Endothelial cell of umbilical vein (primary cell): ENCODE results near the gene GDF11. TPM values are rescaled to one million over a fixed set of nuclear protein-coding genes. Genes with fewer than 3 reads are reported as not detected.

ENCODE experiments used
- BruUV-seq: library from RNA; stranded (reverse); fragments of 400-500 nt; replicated peaks from 2 replicates; lab custom pipeline; 2021; lab: Mats Ljungman, UMichigan
- CTCF ChIA-PET: fragments of 300-600, 350-600 bp; sonication (Branson Sonifier 250); formaldehyde crosslinking; loops from one replicate; lab custom pipeline; 2021; ENCODE audit warnings: antibody characterized with exemption, inconsistent platforms; lab: Charles Lee
- POLR2A ChIA-PET: fragments of 300-600, 350-600 bp; sonication (Branson Sonifier 250); formaldehyde crosslinking; loops from one replicate; lab custom pipeline; 2021; ENCODE audit warnings: antibody characterized with exemption, inconsistent platforms; lab: Charles Lee
- DNase-seq: peaks from one replicate; pipeline ENCODE4 v3.0.0-alpha.2; 2011; ENCODE audit warnings: low read depth, low spot score
- FAIRE-seq: peaks from 2 replicates; lab custom pipeline; 2011; peaks lifted over from hg19 to GRCh38; lab: Jason Lieb, UNC
- H2AFZ ChIP-seq: 2 replicates; pipeline ENCODE4 v1.6.0; 2012; ENCODE audit warnings: low read depth, low read length, control low read depth, inconsistent platforms
- H3K27ac ChIP-seq: 2 replicates; pipeline ENCODE4 v1.5.1; 2011; ENCODE audit warnings: low read depth, mild to moderate bottlenecking, control low read depth, low read length, moderate library complexity; ENCODE audit not compliant: insufficient read depth
- H3K27me3 ChIP-seq, 2 experiments: 2 replicates each; pipeline versions ENCODE4 v1.6.0 to v1.6.1; 2011; ENCODE audit warnings: low read length in 2 of 2, mixed read lengths in 1 of 2; ENCODE audit not compliant: control insufficient read depth in 2 of 2, insufficient read depth in 2 of 2
- H3K36me3 ChIP-seq, 2 experiments: 2 replicates in 1 of 2; 3 replicates in 1 of 2; pipeline ENCODE4 v1.5.1; 2011; ENCODE audit warnings: low read length in 2 of 2, mild to moderate bottlenecking in 1 of 2, moderate library complexity in 1 of 2; ENCODE audit not compliant: control insufficient read depth in 2 of 2, insufficient read depth in 2 of 2; ENCODE audit errors: extremely low read depth in 1 of 2
- H3K4me1 ChIP-seq: 3 replicates; pipeline ENCODE4 v1.5.1; 2011; ENCODE audit warnings: mild to moderate bottlenecking, low read length; ENCODE audit not compliant: control insufficient read depth, insufficient read depth; ENCODE audit errors: extremely low read depth
- H3K4me2 ChIP-seq: 2 replicates; pipeline ENCODE4 v1.6.1; 2011; ENCODE audit warnings: low read length, control low read depth, mixed read lengths; ENCODE audit not compliant: insufficient read depth
- H3K4me3 ChIP-seq, 3 experiments: fragments of 200-600 bp in 1 of 3; sonication (generic), shearing (Covaris generic) in 1 of 3; replicated peaks in 1 of 3; 2 replicates each; pipeline ENCODE4 v1.5.1; 2011 to 2016; ENCODE audit warnings: control low read depth in 3 of 3, low read length in 3 of 3, mild to moderate bottlenecking in 2 of 3, inconsistent platforms in 1 of 3, low read depth in 1 of 3, moderate library complexity in 1 of 3; ENCODE audit not compliant: insufficient read depth in 1 of 3
- H3K79me2 ChIP-seq: 2 replicates; pipeline ENCODE4 v1.6.0; 2012; ENCODE audit warnings: low read length, inconsistent platforms; ENCODE audit not compliant: control insufficient read depth, insufficient read depth
- H3K9ac ChIP-seq: replicated peaks from 2 replicates; pipeline ENCODE3; 2011; ENCODE audit warnings: low read length, control low read depth; ENCODE audit not compliant: insufficient read depth; ENCODE audit errors: extremely low read depth
- H3K9me1 ChIP-seq: replicated peaks from 3 replicates; pipeline ENCODE4 v1.6.0; 2011; ENCODE audit warnings: mild to moderate bottlenecking, low read length; ENCODE audit not compliant: control insufficient read depth, insufficient read depth; ENCODE audit errors: extremely low read depth
- H3K9me3 ChIP-seq: replicated peaks from 2 replicates; pipeline ENCODE4 v1.5.1; 2012; ENCODE audit warnings: low read length, inconsistent platforms; ENCODE audit not compliant: control insufficient read depth, insufficient read depth
- H4K20me1 ChIP-seq: replicated peaks from 2 replicates; pipeline ENCODE3; 2011; ENCODE audit warnings: mild to moderate bottlenecking, low read length; ENCODE audit not compliant: control insufficient read depth, insufficient read depth; ENCODE audit errors: extremely low read depth
- EZH2 ChIP-seq: IDR thresholded peaks from 2 replicates; pipeline ENCODE4 v1.6.1; 2012; ENCODE audit warnings: borderline replicate concordance, low read depth, mild to moderate bottlenecking, moderate library complexity, low read length, inconsistent platforms; ENCODE audit not compliant: severe bottlenecking
- GATA2 ChIP-seq: IDR thresholded peaks from 2 replicates; pipeline ENCODE4 v1.7.0; 2011; ENCODE audit warnings: low read depth, mild to moderate bottlenecking, moderate library complexity, mixed read lengths, low read length; ENCODE audit not compliant: insufficient read length, insufficient read depth
- JUN ChIP-seq: IDR thresholded peaks from 2 replicates; pipeline ENCODE4 v1.6.1; 2011; ENCODE audit warnings: borderline replicate concordance, low read depth; ENCODE audit not compliant: insufficient read length, insufficient read depth
- MYC ChIP-seq: IDR thresholded peaks from one replicate; pipeline ENCODE4 v1.6.1; 2011; ENCODE audit warnings: mild to moderate bottlenecking, low read depth, low read length
- POLR2A ChIP-seq: IDR thresholded peaks from 2 replicates; pipeline ENCODE4 v1.6.1; 2012; ENCODE audit warnings: low read depth, mild to moderate bottlenecking, control low read depth, low read length
- POLR2AphosphoS5 ChIP-seq: IDR thresholded peaks from 2 replicates; pipeline ENCODE4 v1.6.1; 2012; ENCODE audit warnings: low read depth, mild to moderate bottlenecking, control low read depth, low read length, moderate library complexity; ENCODE audit not compliant: insufficient read depth
- dilution Hi-C: fragments of 300-500 bp; cut with MboI; formaldehyde crosslinking; loops from one replicate; pipeline ENCODE4 v1.15.0; 2019; ENCODE audit warnings: low sequenced_read_pairs; ENCODE audit not compliant: extremely low pct_ligation_motif_present
- intact Hi-C: fragments of 100-400 bp; cut with micrococcal nuclease; formaldehyde crosslinking; loops from one replicate; pipeline ENCODE4 v1.10.0; 2022
- polyA plus RNA-seq, 4 experiments: library from polyadenylated mRNA; depleted of rRNA in 3 of 4; stranded (reverse) in 3 of 4; unstranded in 1 of 4; fragments of >200 nt; gene quantifications; 2 replicates each; pipeline versions ENCODE4 v1.2.1 to v1.2.3, GENCODE V29; 2011 to 2012; ENCODE audit warnings: missing spikeins in 1 of 4
- total RNA-seq: library from RNA; stranded (reverse); gene quantifications from 2 replicates; pipeline ENCODE4 v1.2.3, GENCODE V29; 2021
- TF ChIP-seq, protein P1 (sequence below): IDR thresholded peaks from 2 replicates; pipeline ENCODE4 v1.6.1; 2011; ENCODE audit not compliant: insufficient read depth, insufficient read length
- TF ChIP-seq, protein P2 (sequence below), 2 donors: IDR thresholded peaks; 1 replicate in 1 of 2; 2 replicates in 1 of 2; pipeline ENCODE4 v1.5.1; 2011; ENCODE audit warnings: low read length in 2 of 2, mild to moderate bottlenecking in 2 of 2, moderate library complexity in 2 of 2, control low read depth in 1 of 2, inconsistent platforms in 1 of 2, low read depth in 1 of 2; ENCODE audit not compliant: insufficient read depth in 1 of 2; ENCODE audit errors: extremely low read depth in 1 of 2

GDF11 gene
- total and polyA plus RNA-seq, 2 donors (not counting 3 experiments of a cell fraction or from before 2014, with no cell fraction given) = 10.0 to 18.7 TPM

DNA sequence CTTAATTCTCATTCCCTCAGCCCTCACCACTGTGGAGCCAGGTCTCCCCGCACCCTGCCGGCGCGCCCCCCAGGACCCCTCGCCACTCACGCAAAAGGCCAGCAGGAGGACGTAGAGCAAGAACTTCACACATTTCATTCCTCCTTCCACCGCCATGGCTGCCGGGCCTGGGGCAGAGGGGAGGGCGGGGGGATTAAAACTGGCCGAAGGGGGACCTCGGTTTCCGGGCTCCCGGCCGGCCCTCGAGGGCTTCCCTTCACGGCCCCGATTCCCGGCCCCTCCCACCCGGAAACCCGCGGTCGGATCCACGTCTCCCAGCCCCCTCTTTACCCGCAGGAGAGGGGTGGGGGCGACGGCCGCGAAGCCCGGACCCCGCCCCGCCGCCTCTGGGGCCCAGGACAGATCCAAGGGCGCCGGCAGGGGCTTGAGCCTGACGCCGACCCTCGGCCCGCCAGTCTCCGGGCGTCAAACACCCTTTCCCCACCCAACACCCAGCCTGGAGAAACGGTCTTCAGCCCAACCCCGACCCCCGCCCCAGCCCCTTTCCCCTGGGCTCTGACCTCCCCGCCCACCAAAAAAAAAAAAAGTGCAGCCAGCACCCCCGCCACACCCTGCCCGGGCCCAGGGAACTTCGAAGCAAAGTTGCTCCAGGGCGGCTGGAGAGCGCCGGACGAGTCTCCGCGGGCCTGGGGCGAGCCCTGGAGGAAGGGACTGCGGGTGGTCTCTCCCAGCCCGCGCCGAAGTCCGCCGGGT is 14.6 kb upstream of the GDF11 start:
- TF ChIP-seq JUN (no peak), POLR2AphosphoS5 (no peak), GATA2 (no peak), POLR2A (no peak), MYC (no peak), EZH2 (no peak)
- TF ChIP-seq, protein P1, sequence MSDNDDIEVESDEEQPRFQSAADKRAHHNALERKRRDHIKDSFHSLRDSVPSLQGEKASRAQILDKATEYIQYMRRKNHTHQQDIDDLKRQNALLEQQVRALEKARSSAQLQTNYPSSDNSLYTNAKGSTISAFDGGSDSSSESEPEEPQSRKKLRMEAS = no peak
- TF ChIP-seq, protein P2, sequence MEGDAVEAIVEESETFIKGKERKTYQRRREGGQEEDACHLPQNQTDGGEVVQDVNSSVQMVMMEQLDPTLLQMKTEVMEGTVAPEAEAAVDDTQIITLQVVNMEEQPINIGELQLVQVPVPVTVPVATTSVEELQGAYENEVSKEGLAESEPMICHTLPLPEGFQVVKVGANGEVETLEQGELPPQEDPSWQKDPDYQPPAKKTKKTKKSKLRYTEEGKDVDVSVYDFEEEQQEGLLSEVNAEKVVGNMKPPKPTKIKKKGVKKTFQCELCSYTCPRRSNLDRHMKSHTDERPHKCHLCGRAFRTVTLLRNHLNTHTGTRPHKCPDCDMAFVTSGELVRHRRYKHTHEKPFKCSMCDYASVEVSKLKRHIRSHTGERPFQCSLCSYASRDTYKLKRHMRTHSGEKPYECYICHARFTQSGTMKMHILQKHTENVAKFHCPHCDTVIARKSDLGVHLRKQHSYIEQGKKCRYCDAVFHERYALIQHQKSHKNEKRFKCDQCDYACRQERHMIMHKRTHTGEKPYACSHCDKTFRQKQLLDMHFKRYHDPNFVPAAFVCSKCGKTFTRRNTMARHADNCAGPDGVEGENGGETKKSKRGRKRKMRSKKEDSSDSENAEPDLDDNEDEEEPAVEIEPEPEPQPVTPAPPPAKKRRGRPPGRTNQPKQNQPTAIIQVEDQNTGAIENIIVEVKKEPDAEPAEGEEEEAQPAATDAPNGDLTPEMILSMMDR (IDR thresholded peaks at IDR 0.05; ENCODE audit: extremely low read depth in 1 of 2, insufficient read depth in 1 of 2, low read depth in 1 of 2, low read length in 2 of 2) = no peak
- FAIRE-seq = peak; percentile 76
- BruUV-seq = no TSS peak
- H3K4me2 ChIP-seq = peak overlapping the region; percentile 46
- peaks cover 30% of the 10 kb centered on the region for H3K79me2 ChIP-seq
- H2AFZ ChIP-seq = no peak overlapping the region
- peak overlapping the region; percentile 58 for H3K27ac ChIP-seq
- H3K9ac ChIP-seq = peak overlapping the region; percentile 94
- peaks cover 19% of the 10 kb centered on the region for H3K4me1 ChIP-seq
- dilution Hi-C loops = no loop called here
- ChIA-PET POLR2A (interaction anchor here (0.7 to 1.8 kb wide), 5 partner anchors 10 to 1223 kb away, joined by 3 to 6 read pairs (median 3); partner anchors contain the start of genes ORMDL2, RAB5B and SARNP), CTCF (interaction anchor here (1.5 to 3.0 kb wide), 4 partner anchors 8 to 301 kb away, joined by 5 to 51 read pairs (median 10); partner anchors contain the start of genes BLOC1S1 and RDH5)
- no peaks in the 10 kb centered on the region for H3K9me1 ChIP-seq
- peaks cover 13 to 27% of the 10 kb centered on the region in 2 experiments for H3K36me3 ChIP-seq
- peak; percentile 61 for DNase-seq
- H3K4me3 ChIP-seq = peak overlapping the region; percentile 71 to 89 (median 76)
- intact Hi-C loops = no loop called here
- no peaks in the 10 kb centered on the region for H3K27me3 ChIP-seq
- H3K9me3 ChIP-seq = no peaks in the 10 kb centered on the region
- no peaks in the 10 kb centered on the region for H4K20me1 ChIP-seq
